Smooth muscle cell of trachea (primary cell): ENCODE measurements around the gene BLTP3B. TPM values are rescaled to one million over a fixed set of nuclear protein-coding genes. Genes with fewer than 3 reads are reported as not detected.

Experiments used
- total RNA-seq: library from RNA; depleted of rRNA; stranded (reverse); fragments of >200 nt; gene quantifications from 2 replicates; pipeline ENCODE4 v1.2.1, GENCODE V29; 2014

Gene BLTP3B, protein sequence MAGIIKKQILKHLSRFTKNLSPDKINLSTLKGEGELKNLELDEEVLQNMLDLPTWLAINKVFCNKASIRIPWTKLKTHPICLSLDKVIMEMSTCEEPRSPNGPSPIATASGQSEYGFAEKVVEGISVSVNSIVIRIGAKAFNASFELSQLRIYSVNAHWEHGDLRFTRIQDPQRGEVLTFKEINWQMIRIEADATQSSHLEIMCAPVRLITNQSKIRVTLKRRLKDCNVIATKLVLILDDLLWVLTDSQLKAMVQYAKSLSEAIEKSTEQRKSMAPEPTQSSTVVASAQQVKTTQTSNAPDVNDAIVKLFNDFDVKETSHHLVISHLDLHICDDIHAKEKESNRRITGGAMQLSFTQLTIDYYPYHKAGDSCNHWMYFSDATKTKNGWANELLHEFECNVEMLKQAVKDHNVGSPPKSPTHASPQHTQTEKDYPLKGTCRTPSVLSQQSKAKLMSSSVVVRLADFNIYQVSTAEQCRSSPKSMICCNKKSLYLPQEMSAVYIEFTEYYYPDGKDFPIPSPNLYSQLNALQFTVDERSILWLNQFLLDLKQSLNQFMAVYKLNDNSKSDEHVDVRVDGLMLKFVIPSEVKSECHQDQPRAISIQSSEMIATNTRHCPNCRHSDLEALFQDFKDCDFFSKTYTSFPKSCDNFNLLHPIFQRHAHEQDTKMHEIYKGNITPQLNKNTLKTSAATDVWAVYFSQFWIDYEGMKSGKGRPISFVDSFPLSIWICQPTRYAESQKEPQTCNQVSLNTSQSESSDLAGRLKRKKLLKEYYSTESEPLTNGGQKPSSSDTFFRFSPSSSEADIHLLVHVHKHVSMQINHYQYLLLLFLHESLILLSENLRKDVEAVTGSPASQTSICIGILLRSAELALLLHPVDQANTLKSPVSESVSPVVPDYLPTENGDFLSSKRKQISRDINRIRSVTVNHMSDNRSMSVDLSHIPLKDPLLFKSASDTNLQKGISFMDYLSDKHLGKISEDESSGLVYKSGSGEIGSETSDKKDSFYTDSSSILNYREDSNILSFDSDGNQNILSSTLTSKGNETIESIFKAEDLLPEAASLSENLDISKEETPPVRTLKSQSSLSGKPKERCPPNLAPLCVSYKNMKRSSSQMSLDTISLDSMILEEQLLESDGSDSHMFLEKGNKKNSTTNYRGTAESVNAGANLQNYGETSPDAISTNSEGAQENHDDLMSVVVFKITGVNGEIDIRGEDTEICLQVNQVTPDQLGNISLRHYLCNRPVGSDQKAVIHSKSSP (N-terminal part only)
- 45.5 and 47.6 TPM in 2 replicates for total RNA-seq

DNA sequence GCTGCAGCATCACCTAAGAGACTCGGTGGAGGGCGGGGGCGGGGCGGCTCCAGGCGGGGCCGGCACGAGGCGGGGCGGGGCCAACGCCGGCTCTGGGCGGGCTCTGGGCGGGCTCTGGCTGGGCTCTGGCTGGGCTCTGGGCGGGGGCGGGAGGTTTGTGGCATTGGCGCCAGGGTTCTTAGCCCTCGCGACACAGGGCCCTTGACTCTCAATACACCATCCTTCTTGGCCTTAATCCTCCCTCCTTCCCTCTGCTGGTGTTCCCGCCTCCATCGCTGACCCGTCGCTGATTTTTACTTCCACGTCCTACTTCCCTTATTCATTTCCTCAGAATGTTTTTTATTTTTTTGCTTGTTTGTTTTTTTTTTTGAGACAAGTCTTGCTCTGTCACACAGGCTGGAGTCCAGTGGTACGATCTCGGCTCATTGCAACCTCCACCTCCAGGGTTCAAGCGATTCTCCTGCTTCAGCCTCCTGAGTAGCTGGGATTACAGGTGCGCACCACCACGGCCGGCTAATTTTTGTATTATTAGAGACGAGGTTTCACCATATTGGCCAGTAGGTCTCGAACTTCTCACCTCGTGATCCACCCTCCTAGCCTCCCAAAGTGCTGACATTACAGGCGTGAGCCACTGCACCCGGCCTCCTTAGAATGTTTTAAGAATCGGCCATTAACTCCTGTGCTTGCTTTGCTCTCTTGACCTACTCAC is at the start of gene BLTP3B:
TSS of gene BLTP3B (minus strand) at position 24 of the 709 bp plus-strand sequence. CDS start 239 bp downstream, outside the sequence.

Other genes starting within 250 kb of the BLTP3B start
- 0.66 and 0.87 TPM in 2 replicates for gene ANKS1B, start 157.9 kb downstream of the BLTP3B start, total RNA-seq
- gene ACTR6, start 57.9 kb upstream of the BLTP3B start, total RNA-seq = 15.5 and 25.9 TPM in 2 replicates
- 2.6 and 3.9 TPM in 2 replicates for gene DEPDC4, start 124.2 kb upstream of the BLTP3B start, total RNA-seq
- 38.0 and 41.5 TPM in 2 replicates for gene SCYL2, start 124.3 kb upstream of the BLTP3B start, total RNA-seq
- gene SLC17A8, start 214.2 kb upstream of the BLTP3B start, total RNA-seq = not detected in 2 replicates